Spleen (tissue), 7 donors: ENCODE measurements around the gene RPS27L.

Experiments used
- CTCF ChIP-seq, 11 experiments: fragments of 200-600 bp in 7 of 11; fragments of 450-650 bp in 4 of 11; sonication (generic) in 4 of 11; IDR thresholded peaks in 8 of 11; conservative IDR thresholded peaks in 3 of 11; 1 replicate in 7 of 11; 2 replicates in 4 of 11; pipeline versions ENCODE4 v1.4.0 to v1.8.0; 2016 to 2021; ENCODE audit warnings: antibody characterized with exemption in 11 of 11, inconsistent platforms in 4 of 11, mild to moderate bottlenecking in 1 of 11
- POLR2A ChIP-seq, 3 donors: fragments of 450-650 bp; IDR thresholded peaks; one replicate each; pipeline ENCODE4 v1.5.1; 2017; ENCODE audit warnings: antibody characterized with exemption in 3 of 3, mild to moderate bottlenecking in 1 of 3
- POLR2AphosphoS5 ChIP-seq, 3 donors: sonication (generic); formaldehyde crosslinking; IDR thresholded peaks; one replicate each; pipeline ENCODE4 v1.5.1; 2017; ENCODE audit warnings: antibody characterized with exemption in 3 of 3
- donor health status: DM: no; HTN: no; CAD: no; lungs with moderate emphysema.
- donor health status: DM: no; HTN: no; CAD: no.
- donor health status: DM: no; HTN: no; CAD: no.

- no peak for TF ChIP-seq POLR2AphosphoS5 (IDR thresholded peaks at IDR 0.05)
- TF ChIP-seq CTCF (IDR thresholded peaks at IDR 0.05 in 8 of 11, conservative IDR thresholded peaks at IDR 0.05 in 3 of 11) = no peak
- TF ChIP-seq POLR2A (IDR thresholded peaks at IDR 0.05) = no peak
Observed at GRCh38 chr15:63165166-63165859, 8.0 kb upstream of the RPS27L start.
